CD14-positive monocyte (primary cell): ENCODE measurements around the gene DHRS7. TPM values are rescaled to one million over a fixed set of nuclear protein-coding genes. Genes with fewer than 3 reads are reported as not detected.
"Not testable (repeated sequence)": the region's sequence is repeated elsewhere in the genome, so short reads cannot be mapped to it uniquely, and the experiment has no call there.

ENCODE experiments used
- DNase-seq, 3 donors: peaks; one replicate each; pipeline ENCODE4 v3.0.0-alpha.2; 2011 to 2022
- H2AFZ ChIP-seq: 2 replicates; pipeline ENCODE4 v1.6.0; 2012; ENCODE audit warnings: mild to moderate bottlenecking, low read depth, low read length, inconsistent platforms; ENCODE audit not compliant: insufficient read depth, poor library complexity, severe bottlenecking
- H3K27ac ChIP-seq, 2 donors: 1 replicate in 1 of 2; 2 replicates in 1 of 2; pipeline ENCODE4 v1.5.1; 2012 to 2013; ENCODE audit warnings: low read length in 2 of 2, control low read depth in 1 of 2, inconsistent platforms in 1 of 2, low read depth in 1 of 2, mild to moderate bottlenecking in 1 of 2
- H3K27me3 ChIP-seq, 2 donors: one replicate each; pipeline versions ENCODE4 v1.6.0 to v1.6.1; 2011 to 2013; ENCODE audit warnings: low read length in 2 of 2; ENCODE audit not compliant: control insufficient read depth in 2 of 2, insufficient read depth in 2 of 2
- H3K36me3 ChIP-seq, 2 donors: replicated peaks in 1 of 2; 1 replicate in 1 of 2; 2 replicates in 1 of 2; pipeline versions ENCODE4 v1.5.1 to v1.6.1; 2012 to 2013; ENCODE audit warnings: low read length in 2 of 2, control low read depth in 1 of 2, inconsistent platforms in 1 of 2, mild to moderate bottlenecking in 1 of 2; ENCODE audit not compliant: insufficient read depth in 2 of 2, control insufficient read depth in 1 of 2
- H3K4me1 ChIP-seq, 2 donors: 1 replicate in 1 of 2; 2 replicates in 1 of 2; pipeline versions ENCODE4 v1.5.1 to v1.6.1; 2012 to 2013; ENCODE audit warnings: low read length in 2 of 2, control low read depth in 1 of 2, inconsistent platforms in 1 of 2, mild to moderate bottlenecking in 1 of 2, moderate library complexity in 1 of 2; ENCODE audit not compliant: insufficient read depth in 2 of 2, control insufficient read depth in 1 of 2
- H3K4me2 ChIP-seq: replicated peaks from 2 replicates; pipeline ENCODE3; 2012; ENCODE audit warnings: low read length, moderate library complexity, mild to moderate bottlenecking; ENCODE audit not compliant: poor library complexity, severe bottlenecking; ENCODE audit errors: extremely low read depth
- H3K4me3 ChIP-seq, 3 experiments: fragments of 200-600 bp in 1 of 3; sonication (generic) in 1 of 3; replicated peaks in 1 of 3; 1 replicate in 2 of 3; 2 replicates in 1 of 3; pipeline ENCODE4 v1.5.1; 2011 to 2013; ENCODE audit warnings: low read length in 3 of 3, mild to moderate bottlenecking in 3 of 3, control low read depth in 2 of 3, low read depth in 2 of 3, inconsistent platforms in 1 of 3, moderate library complexity in 1 of 3
- H3K79me2 ChIP-seq: 2 replicates; pipeline ENCODE4 v1.6.0; 2012; ENCODE audit warnings: mild to moderate bottlenecking, control low read depth, inconsistent platforms, low read length, moderate library complexity; ENCODE audit not compliant: insufficient read depth
- H3K9ac ChIP-seq: 2 replicates; pipeline ENCODE4 v1.6.0; 2017; ENCODE audit warnings: low read length, mild to moderate bottlenecking; ENCODE audit not compliant: insufficient read depth, poor library complexity, severe bottlenecking
- H3K9me3 ChIP-seq, 2 donors: replicated peaks in 1 of 2; 1 replicate in 1 of 2; 2 replicates in 1 of 2; pipeline versions ENCODE4 v1.5.1 to v1.6.1; 2012 to 2013; ENCODE audit warnings: low read length in 2 of 2, control low read depth in 1 of 2; ENCODE audit not compliant: control insufficient read depth in 1 of 2, insufficient read depth in 1 of 2
- H4K20me1 ChIP-seq: 2 replicates; pipeline ENCODE4 v1.6.0; 2012; ENCODE audit warnings: mild to moderate bottlenecking, low read length, control low read depth, moderate library complexity; ENCODE audit not compliant: insufficient read depth
- H3K27ac Mint-ChIP-seq, 7 donors: one replicate each; pipeline ENCODE4 v1.8.0; 2020; ENCODE audit warnings: mild to moderate bottlenecking in 7 of 7, mixed read lengths in 7 of 7, moderate library complexity in 6 of 7, inconsistent platforms in 2 of 7
- H3K27me3 Mint-ChIP-seq, 3 donors: one replicate each; pipeline ENCODE4 v1.8.0; 2021 to 2022; ENCODE audit warnings: low read depth in 3 of 3, mild to moderate bottlenecking in 3 of 3, mixed read lengths in 3 of 3, moderate library complexity in 3 of 3, inconsistent platforms in 1 of 3
- H3K36me3 Mint-ChIP-seq, 2 donors: one replicate each; pipeline ENCODE4 v1.8.0; 2020; ENCODE audit warnings: mixed read lengths in 2 of 2, inconsistent platforms in 1 of 2, mild to moderate bottlenecking in 1 of 2
- H3K4me1 Mint-ChIP-seq: one replicate; pipeline ENCODE4 v1.8.0; 2020; ENCODE audit warnings: mild to moderate bottlenecking, mixed read lengths
- H3K4me3 Mint-ChIP-seq, 2 donors: one replicate each; pipeline ENCODE4 v1.8.0; 2020; ENCODE audit warnings: mild to moderate bottlenecking in 2 of 2, mixed read lengths in 2 of 2, moderate library complexity in 1 of 2
- H3K9me3 Mint-ChIP-seq, 7 donors: one replicate each; pipeline ENCODE4 v1.8.0; 2020 to 2022; ENCODE audit warnings: mixed read lengths in 7 of 7, mild to moderate bottlenecking in 6 of 7, moderate library complexity in 6 of 7, inconsistent platforms in 2 of 7
- WGBS: methylation state at CpG from one replicate; pipeline ENCODE4 v1.1.5; 2013; ENCODE audit warnings: missing lambda C conversion rate; ENCODE audit not compliant: insufficient coverage; 5-methylcytosine and 5-hydroxymethylcytosine counted together
- intact Hi-C, 2 donors: fragments of 100-400 bp; cut with micrococcal nuclease; formaldehyde crosslinking; loops; one replicate each; pipeline versions ENCODE4 v1.15.0 to v1.15.1; 2023
- polyA plus RNA-seq, 3 donors: library from polyadenylated mRNA; depleted of rRNA in 1 of 3; unstranded in 2 of 3; stranded (reverse) in 1 of 3; fragments of 300-500 nt in 2 of 3; fragments of >200 nt in 1 of 3; fragmentation: Illumina TruSeq in 2 of 3; gene quantifications; 1 replicate in 2 of 3; 2 replicates in 1 of 3; pipeline ENCODE4 v1.2.3, GENCODE V29; 2012 to 2021
- TF ChIP-seq, protein P1 (sequence below): fragments of 200-600 bp; IDR thresholded peaks from one replicate; pipeline ENCODE4 v1.8.0; 2022; ENCODE audit warnings: antibody characterized with exemption, mild to moderate bottlenecking

Gene DHRS7
- polyA plus RNA-seq, 3 donors: 55.4 to 223 (median 218) TPM

DNA sequence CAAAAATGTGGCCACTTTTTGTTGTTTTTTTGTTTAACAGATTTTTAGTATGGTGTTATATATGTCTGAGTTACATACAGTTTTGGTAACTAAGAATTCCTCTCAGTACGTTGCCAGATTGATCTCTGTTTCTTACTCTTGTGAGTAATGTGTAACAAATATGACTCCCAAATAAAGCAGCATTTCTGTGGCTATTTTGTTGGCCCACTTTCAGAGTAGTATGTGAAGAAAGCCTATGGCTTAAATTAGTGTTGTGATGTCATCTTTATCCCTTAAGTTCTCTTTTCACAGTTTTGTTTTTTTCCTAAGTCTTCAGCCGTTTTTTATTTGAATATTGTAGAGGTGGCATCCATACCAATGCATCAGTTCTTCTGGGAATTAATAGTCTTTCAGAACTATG is 62.8 kb downstream of the DHRS7 start:
- Mint-ChIP-seq H3K4me3 (no peak overlapping the region), H3K27ac (peak overlapping the region in 5 of 7 donors; percentile 3 to 88 (median 32)), H3K4me1 (peaks cover 28% of the 10 kb centered on the region), H3K9me3 (peaks cover 0 to 3% (median 0%) of the 10 kb centered on the region in 7 donors), H3K36me3 (peaks cover 18% of the 10 kb centered on the region in 2 donors), H3K27me3 (no peaks in the 10 kb centered on the region)
- WGBS: no CpG with 5 or more reads among the region's 2 CpGs
- DNase-seq: peak; percentile 23 to 32 (median 23)
- H3K79me2 ChIP-seq: peaks cover 93% of the 10 kb centered on the region
- intact Hi-C loops: no loop called here
- peak overlapping the region in 1 of 2 donors; percentile 1 for H3K27ac ChIP-seq
- H3K4me2 ChIP-seq: no peak overlapping the region
- H2AFZ ChIP-seq: no peak overlapping the region
- peaks cover 10 to 14% of the 10 kb centered on the region in 2 donors for H3K4me1 ChIP-seq
- peaks cover 4 to 10% of the 10 kb centered on the region in 2 donors for H3K36me3 ChIP-seq
- no peaks in the 10 kb centered on the region for H3K9me3 ChIP-seq
- H3K9ac ChIP-seq: no peak overlapping the region
- TF ChIP-seq, protein P1, sequence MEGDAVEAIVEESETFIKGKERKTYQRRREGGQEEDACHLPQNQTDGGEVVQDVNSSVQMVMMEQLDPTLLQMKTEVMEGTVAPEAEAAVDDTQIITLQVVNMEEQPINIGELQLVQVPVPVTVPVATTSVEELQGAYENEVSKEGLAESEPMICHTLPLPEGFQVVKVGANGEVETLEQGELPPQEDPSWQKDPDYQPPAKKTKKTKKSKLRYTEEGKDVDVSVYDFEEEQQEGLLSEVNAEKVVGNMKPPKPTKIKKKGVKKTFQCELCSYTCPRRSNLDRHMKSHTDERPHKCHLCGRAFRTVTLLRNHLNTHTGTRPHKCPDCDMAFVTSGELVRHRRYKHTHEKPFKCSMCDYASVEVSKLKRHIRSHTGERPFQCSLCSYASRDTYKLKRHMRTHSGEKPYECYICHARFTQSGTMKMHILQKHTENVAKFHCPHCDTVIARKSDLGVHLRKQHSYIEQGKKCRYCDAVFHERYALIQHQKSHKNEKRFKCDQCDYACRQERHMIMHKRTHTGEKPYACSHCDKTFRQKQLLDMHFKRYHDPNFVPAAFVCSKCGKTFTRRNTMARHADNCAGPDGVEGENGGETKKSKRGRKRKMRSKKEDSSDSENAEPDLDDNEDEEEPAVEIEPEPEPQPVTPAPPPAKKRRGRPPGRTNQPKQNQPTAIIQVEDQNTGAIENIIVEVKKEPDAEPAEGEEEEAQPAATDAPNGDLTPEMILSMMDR: no peak
- no peaks in the 10 kb centered on the region for H4K20me1 ChIP-seq
- H3K4me3 ChIP-seq: no peak overlapping the region
- H3K27me3 ChIP-seq: no peaks in the 10 kb centered on the region

DNA sequence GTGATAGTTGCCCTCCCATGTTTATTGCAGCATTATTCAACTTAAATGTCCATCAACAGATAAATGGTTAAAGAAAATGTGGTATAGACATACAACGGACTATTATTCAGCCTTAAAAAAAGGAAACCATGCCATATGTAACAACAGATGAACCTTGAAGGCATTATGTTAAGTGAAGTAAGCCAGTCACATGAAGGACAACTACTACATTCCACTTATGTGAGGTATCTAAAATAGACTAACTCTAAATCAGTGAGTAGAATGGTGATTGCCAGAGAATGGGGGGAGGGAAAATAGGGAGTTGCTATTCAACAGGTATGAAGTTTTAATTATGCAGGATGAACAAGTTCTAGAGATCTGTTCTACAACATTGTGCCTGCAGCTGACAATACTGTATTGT is 63.4 kb downstream of the DHRS7 start:
- Histone ChIP-seq H3K4me2 (no peak overlapping the region), H3K4me1 (peaks cover 10 to 14% of the 10 kb centered on the region in 2 donors), H3K9me3 (no peaks in the 10 kb centered on the region), H3K79me2 (peaks cover 93% of the 10 kb centered on the region), H2AFZ (no peak overlapping the region), H4K20me1 (no peaks in the 10 kb centered on the region), H3K4me3 (no peak overlapping the region), H3K36me3 (peaks cover 7 to 15% of the 10 kb centered on the region in 2 donors), H3K27me3 (no peaks in the 10 kb centered on the region), H3K27ac (peak overlapping the region in 1 of 2 donors; percentile 1), H3K9ac (no peak overlapping the region)
- H3K9me3 Mint-ChIP-seq: peaks cover 0 to 3% (median 0%) of the 10 kb centered on the region in 7 donors
- no peaks in the 10 kb centered on the region for H3K27me3 Mint-ChIP-seq
- intact Hi-C loops: no loop called here
- no peak overlapping the region for H3K4me3 Mint-ChIP-seq
- TF ChIP-seq, protein P1: no peak
- H3K27ac Mint-ChIP-seq: peak overlapping the region in 3 of 7 donors; percentile 10 to 32 (median 12)
- WGBS: no CpG with 5 or more reads among the region's 1 CpG
- peaks cover 22 to 23% of the 10 kb centered on the region in 2 donors for H3K36me3 Mint-ChIP-seq
- peaks cover 28% of the 10 kb centered on the region for H3K4me1 Mint-ChIP-seq
- no peak for DNase-seq

- Histone ChIP-seq H3K79me2 (peaks cover 97% of the 10 kb centered on the region), H3K4me1 (peaks cover 0 to 13% of the 10 kb centered on the region in 2 donors), H3K36me3 (peaks cover 7 to 15% of the 10 kb centered on the region in 2 donors)
- H2AFZ ChIP-seq, H3K9me3 Mint-ChIP-seq, H3K4me2 ChIP-seq, H3K27me3 Mint-ChIP-seq, H3K9me3 ChIP-seq, H3K27ac ChIP-seq, H3K4me3 Mint-ChIP-seq, H3K27me3 ChIP-seq, H3K4me3 ChIP-seq, H3K9ac ChIP-seq, H4K20me1 ChIP-seq, DNase-seq: not testable (repeated sequence)
- Mint-ChIP-seq H3K36me3 (peaks cover 23% of the 10 kb centered on the region in 2 donors), H3K4me1 (peaks cover 27% of the 10 kb centered on the region), H3K27ac (peak overlapping the region in 2 of 7 donors; percentile 39 to 46)
- intact Hi-C loops: loop anchor here (10.0 kb wide), 1 partner anchor 145 kb away; the partner anchor contains the start of gene PPM1A (in 2 of the 2)
- WGBS: 93% methylated on average over 3 of the region's 7 CpGs
Measured at GRCh38 chr14:60099855-60100254, 65.3 kb downstream of the DHRS7 start.
